IMR-90 (cell line): Measurements from ENCODE around the gene LSM7. TPM values are rescaled to one million over a fixed set of nuclear protein-coding genes. Genes with fewer than 3 reads are reported as not detected.

Source experiments
- ATAC-seq: fragments of 200-7000 bp; cut with Tn5 transposase; 2 replicates; pipeline ENCODE4 v1.9.1; 2020; ENCODE audit warnings: low read depth, mild to moderate bottlenecking, moderate library complexity
- BruUV-seq: library from RNA; stranded (reverse); fragments of 400-500 nt; replicated peaks from 2 replicates; lab custom pipeline; 2021; lab: Mats Ljungman, UMichigan
- CTCF ChIA-PET: fragments of 300-600 bp; formaldehyde crosslinking; extraction: SDS; loops from one replicate; lab custom pipeline; 2021; ENCODE audit warnings: antibody characterized with exemption; lab: Yijun Ruan, JAX
- POLR2A ChIA-PET: fragments of 300-600 bp; sonication (Branson Sonifier 250); formaldehyde crosslinking; loops from one replicate; lab custom pipeline; 2022; ENCODE audit warnings: antibody characterized with exemption; ENCODE audit not compliant: unreplicated experiment; lab: Charles Lee
- DNase-seq: peaks from one replicate; pipeline ENCODE4 v3.0.0; 2013
- H2AFZ ChIP-seq: replicated peaks from 2 replicates; pipeline ENCODE3; 2013; ENCODE audit warnings: low read length, mild to moderate bottlenecking; ENCODE audit not compliant: poor library complexity
- H2AK5ac ChIP-seq: 2 replicates; pipeline ENCODE4 v1.6.1; 2013; ENCODE audit warnings: low read depth, low read length, inconsistent platforms
- H2AK9ac ChIP-seq: replicated peaks from 2 replicates; pipeline ENCODE3; 2013; ENCODE audit warnings: mild to moderate bottlenecking, low read depth, low read length, moderate library complexity; ENCODE audit not compliant: poor library complexity
- H2BK120ac ChIP-seq: 2 replicates; pipeline ENCODE4 v1.6.1; 2013; ENCODE audit warnings: low read depth, low read length, inconsistent platforms
- H2BK15ac ChIP-seq: 3 replicates; pipeline ENCODE4 v1.6.1; 2013; ENCODE audit warnings: low read depth, low read length, inconsistent platforms
- H2BK20ac ChIP-seq: 2 replicates; pipeline ENCODE4 v1.6.1; 2013; ENCODE audit warnings: low read depth, mild to moderate bottlenecking, inconsistent platforms, low read length, moderate library complexity
- H2BK5ac ChIP-seq: 2 replicates; pipeline ENCODE4 v1.6.1; 2013; ENCODE audit warnings: mild to moderate bottlenecking, low read depth, low read length, inconsistent platforms; ENCODE audit not compliant: poor library complexity, severe bottlenecking
- H3K14ac ChIP-seq: replicated peaks from 2 replicates; pipeline ENCODE4 v1.6.1; 2013; ENCODE audit warnings: low read depth, low read length, inconsistent platforms
- H3K18ac ChIP-seq: 2 replicates; pipeline ENCODE4 v1.6.1; 2013; ENCODE audit warnings: low read depth, low read length, control low read depth
- H3K23ac ChIP-seq: 2 replicates; pipeline ENCODE4 v1.6.1; 2013; ENCODE audit warnings: low read depth, low read length, inconsistent platforms
- H3K27ac ChIP-seq: 2 replicates; pipeline ENCODE4 v1.5.1; 2013; ENCODE audit warnings: mild to moderate bottlenecking, control low read depth, low read length; ENCODE audit not compliant: insufficient read depth
- H3K27me3 ChIP-seq: 2 replicates; pipeline ENCODE4 v1.6.1; 2013; ENCODE audit warnings: low read length; ENCODE audit not compliant: control insufficient read depth, insufficient read depth
- H3K36me3 ChIP-seq: 2 replicates; pipeline ENCODE4 v1.6.1; 2013; ENCODE audit warnings: low read length, mixed read lengths; ENCODE audit not compliant: control insufficient read depth, insufficient read depth
- H3K4ac ChIP-seq: 2 replicates; pipeline ENCODE4 v1.6.1; 2013; ENCODE audit warnings: low read depth, low read length, inconsistent platforms
- H3K4me1 ChIP-seq: 2 replicates; pipeline ENCODE4 v1.6.1; 2013; ENCODE audit warnings: low read length, mixed read lengths; ENCODE audit not compliant: control insufficient read depth, insufficient read depth
- H3K4me2 ChIP-seq: 2 replicates; pipeline ENCODE4 v1.6.1; 2013; ENCODE audit warnings: low read depth, mild to moderate bottlenecking, control low read depth, low read length, moderate library complexity
- H3K4me3 ChIP-seq: 2 replicates; pipeline ENCODE4 v1.5.1; 2013; ENCODE audit warnings: low read depth, mild to moderate bottlenecking, control low read depth, low read length, moderate library complexity; ENCODE audit not compliant: insufficient read depth
- H3K56ac ChIP-seq: 2 replicates; pipeline ENCODE4 v1.6.1; 2013; ENCODE audit warnings: low read length, inconsistent platforms; ENCODE audit not compliant: insufficient read depth; ENCODE audit errors: extremely low read depth
- H3K79me1 ChIP-seq, 2 experiments: 2 replicates each; pipeline ENCODE4 v1.6.1; 2013; ENCODE audit warnings: low read length in 2 of 2, inconsistent platforms in 1 of 2, low read depth in 1 of 2
- H3K9ac ChIP-seq: 2 replicates; pipeline ENCODE4 v1.6.1; 2013; ENCODE audit warnings: low read depth, low read length, control low read depth
- H3K9me1 ChIP-seq: 2 replicates; pipeline ENCODE4 v1.6.1; 2013; ENCODE audit warnings: low read length, inconsistent platforms; ENCODE audit not compliant: insufficient read depth
- H3K9me3 ChIP-seq: 2 replicates; pipeline ENCODE4 v1.6.1; 2013; ENCODE audit warnings: low read length; ENCODE audit not compliant: control insufficient read depth, insufficient read depth
- H4K20me1 ChIP-seq: 2 replicates; pipeline ENCODE4 v1.6.1; 2013; ENCODE audit warnings: low read length, inconsistent platforms; ENCODE audit not compliant: insufficient read depth
- H4K5ac ChIP-seq: 2 replicates; pipeline ENCODE4 v1.6.1; 2013; ENCODE audit warnings: mild to moderate bottlenecking, low read depth, low read length, control low read depth
- H4K8ac ChIP-seq, 2 experiments: 2 replicates each; pipeline ENCODE4 v1.6.1; 2013; ENCODE audit warnings: low read depth in 2 of 2, low read length in 2 of 2, control low read depth in 1 of 2, inconsistent platforms in 1 of 2
- H4K91ac ChIP-seq: 2 replicates; pipeline ENCODE4 v1.6.1; 2013; ENCODE audit warnings: low read depth, low read length, inconsistent platforms; ENCODE audit not compliant: insufficient read depth
- CEBPB ChIP-seq: IDR thresholded peaks from 2 replicates; pipeline ENCODE4 v1.6.1; 2012; ENCODE audit warnings: low read depth, low read length, improper control_type of control experiment
- CTCF ChIP-seq: conservative IDR thresholded peaks from 2 replicates; pipeline ENCODE4 v1.5.1; 2012; ENCODE audit warnings: mild to moderate bottlenecking, low read depth, low read length, improper control_type of control experiment
- USF2 ChIP-seq: fragments of 150-350 bp; IDR thresholded peaks from 2 replicates; pipeline ENCODE4 v1.6.1; 2017; ENCODE audit warnings: mild to moderate bottlenecking, antibody characterized with exemption, low read length, low read depth
- WGBS, 2 experiments: methylation state at CpG; one replicate each; pipeline versions ENCODE4 v1.1.5 to v1.1.7; 2013; ENCODE audit warnings: missing lambda C conversion rate in 2 of 2; ENCODE audit not compliant: insufficient read length in 1 of 2; ENCODE audit errors: extremely low coverage in 2 of 2; 5-methylcytosine and 5-hydroxymethylcytosine counted together
- dilution Hi-C: fragments of 300-500 bp; cut with HindIII; formaldehyde crosslinking; loops from one replicate; pipeline ENCODE4 v1.14.3; 2018; ENCODE audit warnings: low sequenced_read_pairs; ENCODE audit not compliant: unreplicated experiment
- in situ Hi-C: fragments of 300-500 bp; cut with MboI; formaldehyde crosslinking; loops from 3 replicates; pipeline ENCODE4 v1.14.3; 2019; ENCODE audit warnings: low sequenced_read_pairs, inconsistent platforms, mixed read lengths
- intact Hi-C: fragments of 100-400 bp; cut with micrococcal nuclease; formaldehyde crosslinking; loops from 2 replicates; pipeline ENCODE4 v1.10.0; 2022
- polyA plus RNA-seq, 3 experiments: library from polyadenylated mRNA; depleted of rRNA; stranded (reverse); fragments of >200 nt; gene quantifications; 2 replicates each; pipeline ENCODE4 v1.2.3, GENCODE V29; 2012; ENCODE audit warnings: low replicate concordance in 1 of 3
- total RNA-seq: library from RNA; depleted of rRNA; stranded (reverse); fragments of >200 nt; gene quantifications from 2 replicates; pipeline ENCODE4 v1.2.3, GENCODE V29; 2012

Gene LSM7
- total and polyA plus RNA-seq, 2 of the 4 experiments (the other 2 are of a cell fraction): 145 to 708 TPM

- Histone ChIP-seq H4K8ac (no peak overlapping the region), H2BK120ac (no peak overlapping the region), H3K14ac (no peak overlapping the region), H3K79me1 (peaks cover 34 to 80% of the 10 kb centered on the region in 2 experiments), H3K9me1 (peaks cover 2% of the 10 kb centered on the region), H2BK5ac (no peak overlapping the region), H4K5ac (no peak overlapping the region), H3K4me2 (no peak overlapping the region), H3K27ac (no peak overlapping the region), H3K9ac (no peak overlapping the region), H3K4me3 (no peak overlapping the region), H2BK20ac (no peak overlapping the region), H2AK5ac (0 out of 2 replicates have a peak overlapping the region, but pooled peaks have one; percentile 21), H3K36me3 (peaks cover 4% of the 10 kb centered on the region), H3K4me1 (peaks cover 4% of the 10 kb centered on the region), H3K9me3 (no peaks in the 10 kb centered on the region), H4K91ac (no peak overlapping the region), H2BK15ac (no peak overlapping the region), H4K20me1 (peaks cover 37% of the 10 kb centered on the region), H3K4ac (no peak overlapping the region), H2AFZ (no peak overlapping the region), H2AK9ac (peak overlapping the region; percentile 72), H3K23ac (no peak overlapping the region), H3K56ac (no peak overlapping the region), H3K18ac (no peak overlapping the region), H3K27me3 (no peaks in the 10 kb centered on the region)
- DNase-seq (no peak), ATAC-seq (no peak)
- POLR2A ChIA-PET: no interaction called here
- intact Hi-C loops: no loop called here
- in situ Hi-C loops: no loop called here
- CTCF ChIA-PET: no interaction called here
- dilution Hi-C loops: no loop called here
- 83% methylated on average over 10 of the region's 20 CpGs; no CpG with 5 or more reads in 1 of the 2 experiments for WGBS, 2 experiments
- no TSS peak for BruUV-seq
- no peak for TF ChIP-seq USF2
- TF ChIP-seq CEBPB: 0 out of 2 replicates have a peak, but pooled peaks have one; percentile 12
- no peak for TF ChIP-seq CTCF
Measured at GRCh38 chr19:2330632-2331284, 2.4 kb upstream of the LSM7 start.
